GM18511 (cell line): Measurements from ENCODE around the gene CNTNAP2.

Experiments used
- ATAC-seq: cut with Tn5 transposase; IDR thresholded peaks from one replicate; pipeline ENCODE4 v1.9.1; 2021; ENCODE audit warnings: mild to moderate bottlenecking, moderate library complexity; ENCODE audit not compliant: unreplicated experiment

The CNTNAP2 gene

DNA sequence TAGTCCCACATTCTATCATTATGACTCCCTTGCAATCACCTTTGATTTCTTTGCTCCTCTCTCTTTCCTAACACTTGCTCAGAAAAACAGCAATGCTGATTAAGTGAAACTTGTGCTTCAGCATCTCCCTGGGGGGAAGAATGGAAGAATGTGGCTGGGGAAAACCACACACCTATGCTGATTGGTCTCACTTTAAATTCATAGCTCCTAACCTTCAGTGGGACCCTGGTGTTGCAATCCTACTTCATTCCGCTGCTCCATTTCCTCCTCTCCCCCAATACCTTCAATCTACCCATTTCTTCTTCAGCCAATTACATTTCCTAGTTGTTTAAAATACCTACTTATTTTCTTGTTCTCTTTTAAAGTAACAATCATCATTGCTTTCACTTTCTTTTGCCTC, 1307.3 kb downstream of the CNTNAP2 start:
- no peak for ATAC-seq

DNA sequence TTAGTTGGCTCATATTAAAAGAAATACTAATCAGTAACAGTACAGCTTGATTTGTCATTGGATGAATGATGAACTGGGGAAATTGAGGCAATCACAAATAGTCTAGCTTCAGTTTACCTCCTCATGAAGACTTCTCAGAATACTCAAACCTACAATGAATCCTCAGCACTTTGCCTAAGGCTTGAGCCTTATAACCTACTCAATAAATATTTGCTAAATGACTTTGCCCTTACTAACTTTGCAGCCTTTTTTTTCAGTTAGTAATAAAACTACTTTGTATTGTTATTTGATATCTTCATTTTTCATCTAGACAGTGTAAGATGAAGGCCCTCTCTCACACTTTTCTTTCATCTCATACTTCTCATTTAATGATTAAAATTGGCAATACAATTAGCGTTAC, 1311.5 kb downstream of the CNTNAP2 start:
- ATAC-seq, result no peak

DNA sequence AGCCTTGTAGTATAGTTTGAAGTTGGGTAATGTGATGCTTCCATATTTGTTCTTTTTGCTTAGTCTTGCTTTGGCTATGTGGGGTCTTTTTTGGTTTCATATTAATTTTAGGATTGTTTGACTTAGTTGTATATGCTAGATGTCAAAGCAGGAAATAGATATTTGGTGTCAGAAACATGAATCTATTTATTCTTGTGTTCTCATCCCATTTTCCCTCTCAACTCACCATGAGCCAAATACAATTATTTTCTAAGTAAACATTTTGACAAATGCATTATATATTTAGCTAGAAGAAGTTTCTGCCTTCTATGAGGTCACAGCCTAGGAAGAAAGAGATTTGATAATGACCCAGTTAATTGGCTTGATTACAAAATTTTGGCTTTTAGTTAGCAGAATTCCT, 1313.4 kb downstream of the CNTNAP2 start:
- ATAC-seq, result no peak

DNA sequence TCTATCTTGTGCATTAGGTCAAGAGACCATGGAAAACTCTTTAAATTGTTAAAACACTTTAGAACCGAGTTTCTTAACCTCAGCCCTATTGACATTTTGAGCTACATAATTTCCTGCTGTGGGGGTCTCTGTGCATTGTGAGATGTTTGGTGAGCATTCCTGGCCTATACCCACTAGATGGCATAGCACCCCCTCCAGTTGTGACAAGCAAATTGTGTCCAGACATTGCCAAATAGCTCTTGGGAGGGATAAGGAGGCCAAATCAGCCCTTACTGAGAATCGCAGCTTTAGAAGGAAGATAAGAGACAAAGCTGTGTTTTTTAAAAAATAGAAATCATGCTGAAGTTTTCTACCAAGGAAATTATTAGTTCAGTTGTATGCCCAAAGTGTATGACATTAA, 1315.5 kb downstream of the CNTNAP2 start:
- no peak for ATAC-seq

DNA sequence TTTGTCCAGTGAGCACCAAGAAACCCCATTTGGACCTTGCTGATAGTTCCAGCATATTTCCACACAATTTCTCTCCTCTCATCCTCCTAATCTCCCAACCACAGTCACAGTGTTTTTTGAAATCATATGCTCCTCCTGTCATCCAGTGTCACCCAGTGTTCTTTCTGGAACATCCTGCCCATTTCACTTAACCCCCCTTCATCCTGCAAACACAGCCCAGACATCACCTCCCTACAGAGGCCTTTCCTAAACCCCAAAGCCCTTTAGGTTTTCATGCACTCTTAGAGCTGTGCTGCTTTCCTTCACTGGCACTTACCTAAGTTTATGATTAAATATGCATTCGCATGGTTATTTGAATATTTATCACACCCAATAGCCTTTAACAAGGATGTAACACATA, 1316.0 kb downstream of the CNTNAP2 start:
- no peak for ATAC-seq

DNA sequence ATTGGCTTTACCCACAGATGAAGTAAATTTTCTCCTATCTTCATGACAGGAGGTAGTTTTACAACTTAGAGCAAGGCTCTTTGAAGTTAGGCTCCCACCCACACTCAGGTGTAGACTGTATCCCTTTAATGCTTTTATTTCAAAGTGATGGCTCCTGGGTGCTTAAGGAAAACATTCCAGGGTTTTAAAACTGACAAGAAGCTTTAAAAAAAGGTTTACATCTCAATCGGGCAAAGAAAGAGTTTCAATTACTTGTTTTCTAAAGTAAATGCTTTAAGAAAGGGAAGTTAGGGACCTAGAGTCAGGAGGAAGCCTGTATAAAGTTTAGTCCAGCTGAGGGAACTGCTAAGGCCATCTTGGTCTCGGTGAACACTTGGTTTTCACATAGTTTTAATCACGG, 1320.1 kb downstream of the CNTNAP2 start:
- no peak for ATAC-seq

DNA sequence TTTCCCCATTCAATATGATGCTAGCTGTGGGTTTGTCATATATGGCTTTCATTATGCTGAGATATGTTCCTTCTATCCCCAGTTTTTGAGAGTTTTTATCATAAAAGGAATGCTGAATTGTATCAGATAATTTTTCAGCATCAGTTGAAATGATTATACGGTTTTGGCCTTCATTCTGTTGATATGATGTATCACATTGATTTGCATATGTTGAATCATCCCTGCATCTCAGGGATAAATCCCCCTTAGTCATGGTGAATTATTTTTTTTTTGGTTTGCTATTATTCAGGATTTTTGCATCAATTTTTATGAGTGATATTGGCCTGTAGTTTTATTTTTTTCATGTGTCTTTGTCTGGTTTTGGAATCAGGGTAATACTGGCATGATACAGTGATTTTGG, 1321.6 kb downstream of the CNTNAP2 start:
- ATAC-seq, result no peak

DNA sequence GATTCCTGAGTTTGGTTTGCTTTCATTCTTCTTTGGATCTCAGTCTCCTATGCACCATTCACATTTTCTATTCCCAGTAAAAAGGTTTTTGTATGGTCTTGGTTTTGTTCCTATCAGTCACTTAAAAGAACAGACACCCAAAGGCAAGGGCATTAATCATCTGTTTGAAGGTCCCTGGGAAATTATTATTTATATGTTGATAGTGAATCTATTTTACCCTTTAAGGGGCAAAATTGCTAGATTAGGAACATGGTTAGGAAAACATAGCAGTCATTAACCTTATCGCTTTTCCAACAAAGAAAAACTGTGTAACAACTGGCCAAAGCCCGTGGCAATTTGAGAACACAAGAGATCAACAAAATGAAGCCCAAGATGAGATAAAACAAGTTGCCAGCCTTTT, 1327.3 kb downstream of the CNTNAP2 start:
- no peak for ATAC-seq

DNA sequence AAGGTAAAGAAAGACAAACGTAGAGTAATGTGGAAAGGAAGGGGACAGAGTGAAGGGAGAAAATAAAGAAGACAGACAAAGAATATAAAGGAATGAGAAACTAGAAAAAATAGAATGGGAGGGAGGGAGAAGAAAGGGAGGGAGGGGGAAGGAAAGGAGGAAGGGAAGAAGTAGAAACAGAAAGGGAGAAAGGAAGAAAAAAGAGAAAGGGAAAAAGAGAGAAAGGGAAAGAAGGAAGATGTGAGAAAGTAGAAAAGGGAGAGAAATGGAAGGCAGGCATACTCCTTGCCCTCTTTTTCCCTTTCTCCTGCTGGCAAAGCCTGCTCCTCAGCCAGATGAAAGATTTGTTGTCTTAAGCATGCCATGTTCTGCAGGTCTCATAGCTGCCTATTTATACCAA, 1336.2 kb downstream of the CNTNAP2 start:
- no peak for ATAC-seq

DNA sequence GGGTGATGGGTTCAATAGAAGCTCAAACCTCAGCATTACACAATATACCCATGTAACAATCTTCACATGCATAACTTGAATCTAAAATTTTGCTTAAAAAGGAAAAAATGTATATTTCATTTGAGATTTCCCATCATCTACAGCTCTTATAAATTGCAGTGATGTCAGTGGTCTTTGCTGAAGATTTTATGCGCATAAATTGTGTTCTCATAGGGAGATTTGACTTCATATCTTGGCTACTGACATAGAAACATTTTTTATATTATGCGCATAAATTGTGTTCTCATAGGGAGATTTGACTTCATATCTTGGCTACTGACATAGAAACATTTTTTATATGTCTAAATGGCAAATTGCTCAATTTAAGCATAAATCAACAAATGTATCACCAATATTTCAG, 1348.6 kb downstream of the CNTNAP2 start:
- no peak for ATAC-seq

DNA sequence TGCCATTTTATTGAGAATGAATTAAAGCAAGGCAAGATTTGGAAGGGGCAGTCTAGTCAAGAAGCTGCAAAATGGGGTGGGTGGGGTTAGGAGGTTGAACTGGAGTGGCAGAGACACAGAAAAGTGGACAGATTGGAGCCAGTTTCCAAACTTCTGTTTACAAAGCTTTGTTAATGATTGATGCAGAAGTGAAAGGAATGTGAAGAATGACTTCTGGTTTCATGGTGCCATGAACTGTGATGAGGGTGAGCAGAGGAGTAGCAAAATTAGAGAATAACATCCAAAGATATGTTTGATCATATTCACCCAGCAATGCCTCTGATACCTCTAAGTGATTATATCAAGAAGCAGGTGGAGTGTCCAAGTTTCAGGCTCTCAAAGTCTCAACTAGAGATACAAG, 1356.0 kb downstream of the CNTNAP2 start:
- no peak for ATAC-seq

DNA sequence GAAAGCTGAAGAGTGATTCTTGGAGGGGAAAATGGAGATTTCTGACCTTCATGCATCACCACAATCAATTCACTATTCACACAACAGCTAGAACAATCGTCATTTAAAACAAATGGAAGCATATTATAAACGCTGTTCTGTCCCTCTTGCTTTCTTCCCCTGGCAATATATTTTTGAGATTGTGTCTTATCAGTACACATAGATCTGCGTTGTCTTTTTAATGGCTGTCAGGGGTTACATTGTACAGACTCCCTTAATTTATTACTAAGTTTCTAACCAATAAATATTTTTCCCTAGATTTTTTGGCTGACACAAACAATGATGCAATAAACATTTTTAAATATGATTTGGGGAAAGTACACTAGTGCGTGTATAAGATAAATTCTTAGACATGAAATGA, 1358.3 kb downstream of the CNTNAP2 start:
- no peak for ATAC-seq

DNA sequence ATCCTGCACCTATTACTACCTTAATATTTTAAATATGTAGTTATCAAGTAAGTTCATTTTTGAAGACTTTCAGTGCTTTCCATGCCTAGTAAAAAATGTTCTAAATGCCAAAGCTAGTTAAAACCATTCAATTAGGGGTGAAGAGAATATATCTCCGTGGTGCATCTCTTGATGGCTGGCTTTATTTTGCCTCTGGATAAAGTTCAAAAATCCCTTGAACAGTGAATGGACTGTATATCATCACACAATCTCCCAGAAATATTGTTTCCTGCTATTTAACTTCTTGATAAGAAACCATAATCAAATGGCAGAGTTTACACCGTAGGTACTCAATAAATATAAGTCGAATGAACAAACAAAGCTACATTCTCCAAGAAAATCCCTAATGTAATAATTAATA, 1360.9 kb downstream of the CNTNAP2 start:
- no peak for ATAC-seq

DNA sequence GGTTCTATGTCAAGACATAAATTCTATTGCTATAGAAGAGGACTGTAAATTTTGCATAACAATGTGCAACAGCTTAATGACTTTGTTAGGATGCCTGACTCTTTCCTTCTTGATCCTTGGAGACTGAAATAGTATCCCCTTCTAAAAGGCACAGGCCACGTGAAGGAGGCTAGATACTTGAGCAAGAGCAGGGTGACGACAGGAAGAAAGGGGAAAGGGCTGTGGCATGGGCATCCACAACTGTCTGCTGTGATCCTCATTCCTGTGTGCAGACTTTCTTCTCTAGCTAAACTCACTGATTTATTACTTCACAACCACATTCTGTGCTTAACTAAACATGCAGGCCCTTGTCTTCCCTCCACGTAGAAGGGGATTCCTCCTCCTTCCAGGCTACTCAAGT, 1362.2 kb downstream of the CNTNAP2 start:
- no peak for ATAC-seq

DNA sequence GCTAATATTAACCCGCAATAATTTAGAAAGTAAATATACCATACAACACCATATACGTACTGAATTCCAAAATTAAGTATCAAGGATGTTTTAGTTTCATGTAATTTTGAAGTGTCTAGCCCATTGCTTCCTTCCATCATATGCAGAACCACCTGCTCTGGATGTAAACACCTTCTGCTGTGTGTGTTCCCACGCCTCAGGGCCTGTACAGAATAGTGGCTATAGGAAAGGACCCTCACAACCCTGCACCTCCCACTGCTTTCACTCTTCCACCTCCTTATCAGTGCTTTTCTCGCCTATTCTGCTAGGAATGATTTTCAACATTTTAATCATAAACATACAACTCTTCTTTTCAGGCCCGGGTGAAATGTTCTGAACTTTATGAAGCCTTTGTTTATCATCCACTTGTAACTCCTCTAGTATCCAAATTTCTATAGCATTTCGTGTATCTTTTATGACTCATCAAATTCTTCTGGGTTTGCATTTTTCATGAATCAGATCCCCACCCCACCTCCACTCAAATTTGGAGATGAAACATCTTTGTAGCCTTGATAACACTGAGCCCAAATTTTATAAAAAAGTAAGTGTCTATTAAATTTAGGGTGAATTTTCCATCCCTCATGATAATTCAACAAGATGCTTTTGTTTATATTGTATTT, 1367.2 kb downstream of the CNTNAP2 start:
- no peak for ATAC-seq

DNA sequence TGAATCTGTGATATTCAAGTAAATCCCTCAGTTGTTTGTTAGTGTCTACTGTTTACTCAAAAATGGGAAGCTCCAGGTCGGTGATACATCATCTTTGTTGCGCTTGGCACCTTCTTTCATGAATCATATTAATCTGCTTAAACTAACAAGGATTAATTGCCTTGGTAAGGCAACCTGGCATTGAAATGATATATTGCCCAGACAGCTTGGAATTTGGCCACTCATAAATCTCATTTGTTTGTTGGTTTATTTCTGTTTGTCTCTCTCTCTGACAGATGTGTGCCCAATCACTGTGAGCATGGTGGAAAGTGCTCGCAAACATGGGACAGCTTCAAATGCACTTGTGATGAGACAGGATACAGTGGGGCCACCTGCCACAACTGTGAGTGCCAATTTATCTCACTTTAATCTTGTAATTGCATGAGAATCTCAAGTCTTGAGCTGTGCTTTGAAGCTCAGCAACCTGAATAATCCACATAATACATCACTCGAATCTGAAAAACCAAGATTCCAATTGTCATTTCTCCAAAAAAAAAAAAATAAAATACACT, 1369.1 kb downstream of the CNTNAP2 start:
- ATAC-seq, result no peak

DNA sequence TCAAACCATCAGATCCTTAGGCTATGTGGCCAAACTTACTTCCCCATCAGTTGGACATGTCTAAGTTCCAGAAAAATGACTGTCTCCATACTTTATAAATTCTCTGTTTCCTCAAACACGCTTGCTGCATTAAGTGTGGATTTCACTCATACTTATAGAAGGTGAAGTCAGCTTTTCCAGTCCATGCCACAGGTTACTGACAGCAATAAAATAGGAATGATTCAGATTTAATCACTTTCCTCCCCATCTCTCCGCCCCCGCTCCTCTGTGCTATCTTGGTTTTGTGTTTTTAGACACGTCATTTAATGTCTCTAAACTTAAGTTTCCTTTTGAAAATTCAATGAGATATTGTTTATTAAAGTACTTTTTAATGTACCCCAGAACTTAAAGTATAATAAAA, 1376.0 kb downstream of the CNTNAP2 start:
- ATAC-seq, result no peak

DNA sequence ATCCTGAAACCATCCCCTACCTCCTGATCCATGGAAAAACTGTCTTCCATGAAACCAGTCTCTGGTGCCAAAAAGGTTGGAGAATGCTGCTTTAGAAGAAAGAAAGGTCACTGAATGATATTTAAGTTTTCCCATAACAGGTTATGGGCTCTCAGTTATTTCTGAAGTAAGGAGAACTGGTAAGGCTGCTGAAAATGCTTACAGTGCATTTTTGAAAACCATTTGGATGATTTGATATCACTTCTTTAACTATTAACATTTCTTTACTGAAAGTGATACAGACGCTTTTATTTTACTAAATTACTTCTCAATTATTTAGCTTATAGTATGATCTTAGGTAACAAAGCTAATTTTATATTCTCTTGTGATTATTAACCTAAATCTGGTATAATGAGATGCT, 1379.6 kb downstream of the CNTNAP2 start:
- ATAC-seq, result no peak

DNA sequence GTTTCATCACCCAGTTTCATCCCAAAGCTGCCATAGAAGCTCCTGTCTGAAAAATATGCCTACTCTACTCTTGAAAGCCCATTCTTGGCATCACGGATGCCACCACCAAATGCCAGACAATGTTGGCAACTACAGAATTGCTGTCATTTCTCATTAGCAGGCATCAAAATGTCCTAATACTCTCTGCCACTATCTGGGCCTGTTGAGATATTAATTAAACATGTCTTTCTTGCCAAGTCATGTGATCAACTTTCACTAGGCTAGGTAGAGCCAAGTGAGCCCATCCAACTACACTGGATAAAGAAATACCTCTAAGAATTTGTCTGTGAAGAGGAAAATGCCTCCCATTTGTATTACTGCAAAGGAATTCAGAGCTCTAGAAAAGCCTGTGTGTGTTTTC, 1380.6 kb downstream of the CNTNAP2 start:
- no peak for ATAC-seq

DNA sequence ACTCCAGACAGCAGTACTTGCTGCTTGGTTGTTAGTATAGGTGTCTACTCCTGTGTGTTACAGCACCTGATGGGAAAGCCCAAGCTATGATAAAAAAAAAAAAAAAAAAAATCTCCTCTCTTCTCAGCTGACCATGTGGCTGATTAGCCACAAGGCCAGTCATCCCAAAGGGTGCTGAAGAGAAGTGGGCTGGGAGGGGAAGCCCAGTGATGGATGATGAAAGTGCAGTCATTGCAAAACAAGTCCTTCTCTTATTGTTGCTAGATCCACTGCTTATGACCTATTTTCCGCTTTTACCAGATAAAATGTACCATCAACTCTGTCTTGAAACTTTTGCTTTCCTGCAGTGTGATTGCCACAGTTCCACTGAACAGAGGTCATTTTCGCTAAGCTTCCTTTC, 1381.5 kb downstream of the CNTNAP2 start:
- ATAC-seq, result no peak

DNA sequence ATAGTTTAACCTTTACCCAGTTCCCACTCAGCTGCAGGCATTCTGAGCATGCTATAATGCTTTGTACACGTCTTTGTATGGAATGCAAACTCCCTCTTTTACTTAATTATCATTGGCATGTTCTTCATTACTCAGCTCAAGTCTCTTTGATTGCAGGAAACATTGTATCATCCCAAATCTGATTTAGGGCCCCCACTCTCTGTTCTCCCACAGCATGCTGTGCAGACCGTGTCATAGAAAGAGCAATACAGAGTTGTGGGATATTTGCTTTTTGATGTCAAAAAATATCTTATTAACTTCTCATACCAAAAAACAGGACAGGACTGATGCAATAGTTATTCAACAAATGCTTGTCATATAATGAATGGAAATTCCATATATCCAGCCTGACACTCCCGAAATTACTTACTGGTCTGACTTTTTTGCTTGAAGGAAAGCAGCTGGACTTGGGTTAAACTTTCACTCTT, 1392.5 kb downstream of the CNTNAP2 start:
- no peak for ATAC-seq

DNA sequence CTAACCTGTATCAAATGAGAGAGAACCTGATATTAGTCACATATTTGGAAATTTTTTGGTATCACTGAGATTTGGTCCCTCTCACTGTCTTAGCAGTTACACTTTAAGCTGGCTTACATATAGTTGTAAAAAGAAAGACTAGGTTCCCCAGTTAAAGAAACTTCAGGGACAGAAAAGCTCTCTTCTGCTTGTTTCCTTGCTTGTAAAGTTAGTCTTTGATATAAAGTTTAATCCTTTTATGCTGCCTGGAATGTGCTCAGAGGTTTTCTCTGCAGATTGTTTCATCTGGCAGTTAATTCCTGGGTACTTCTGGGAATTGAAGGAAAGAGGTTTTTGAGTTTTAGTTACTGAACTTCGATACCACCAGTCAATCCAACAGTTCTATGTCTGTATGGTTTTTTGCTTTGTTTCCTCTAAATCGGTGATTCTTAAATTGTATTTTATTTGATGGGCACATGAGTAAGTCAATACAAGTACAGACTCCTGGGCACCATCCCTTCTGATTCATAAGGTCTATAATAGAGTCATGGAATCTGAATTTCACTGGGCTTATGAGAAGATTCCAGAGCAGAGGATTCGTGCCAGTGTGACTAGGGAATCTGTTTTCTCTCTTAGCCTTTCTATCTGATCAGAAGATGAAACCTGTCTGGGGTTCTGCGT, 1393.1 kb downstream of the CNTNAP2 start:
- ATAC-seq, result no peak

DNA sequence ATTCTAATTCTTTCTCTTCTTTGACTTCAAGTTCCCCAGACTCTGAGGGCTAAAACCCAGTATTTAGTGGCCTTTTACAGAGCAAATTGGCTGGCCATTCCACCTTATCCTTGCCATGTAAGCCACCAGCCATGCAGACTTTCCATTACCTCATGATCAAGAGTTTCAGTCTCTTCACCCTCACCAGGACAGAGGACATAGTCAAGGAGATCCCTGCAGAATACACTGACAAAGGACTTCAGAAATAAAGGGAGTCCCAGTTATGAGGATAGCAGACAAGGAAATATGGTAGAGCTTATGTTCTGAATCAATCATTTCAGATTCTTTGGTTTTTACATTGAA, 1393.6 kb downstream of the CNTNAP2 start:
- no peak for ATAC-seq
